ENCODE results near the gene TEF.

DNA sequence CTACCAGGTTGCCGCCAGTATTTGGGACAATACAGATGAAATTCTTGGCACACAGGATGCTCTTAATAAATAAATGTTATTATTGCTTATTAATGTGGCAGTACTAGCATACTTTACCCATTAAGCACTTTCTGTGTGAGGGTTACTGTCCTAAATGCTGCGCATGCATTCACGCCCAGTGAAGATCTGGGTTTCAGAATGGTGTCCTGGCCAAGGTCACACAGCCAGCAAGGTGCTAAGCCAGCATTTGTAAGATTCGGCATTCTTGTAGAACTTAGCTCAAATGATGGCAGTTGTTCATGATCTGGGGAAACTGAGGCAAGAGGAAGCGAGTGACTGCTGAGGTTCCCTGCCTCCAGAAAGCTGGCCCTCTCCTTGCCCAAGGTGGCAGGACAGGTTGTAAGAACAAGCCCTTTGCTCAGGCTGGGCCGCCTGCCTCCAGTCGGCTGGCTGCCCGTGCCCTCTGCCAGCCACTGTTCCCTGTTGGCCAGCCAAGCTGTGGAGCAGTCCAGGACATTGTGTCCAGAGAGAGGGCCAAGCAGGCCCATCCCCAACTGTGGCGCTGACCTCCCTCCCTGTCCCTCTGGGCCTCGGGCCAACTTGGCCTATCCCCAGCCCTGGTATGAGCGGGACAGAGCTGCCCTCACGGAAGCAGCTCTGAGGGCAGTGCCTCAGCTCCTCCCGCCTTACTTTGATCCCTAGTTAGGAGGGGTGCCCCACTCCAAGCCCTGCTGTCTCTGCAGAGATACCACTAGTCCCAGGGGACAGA is 36.1 kb downstream of the TEF start:
- TF ChIP-seq, protein P1, sequence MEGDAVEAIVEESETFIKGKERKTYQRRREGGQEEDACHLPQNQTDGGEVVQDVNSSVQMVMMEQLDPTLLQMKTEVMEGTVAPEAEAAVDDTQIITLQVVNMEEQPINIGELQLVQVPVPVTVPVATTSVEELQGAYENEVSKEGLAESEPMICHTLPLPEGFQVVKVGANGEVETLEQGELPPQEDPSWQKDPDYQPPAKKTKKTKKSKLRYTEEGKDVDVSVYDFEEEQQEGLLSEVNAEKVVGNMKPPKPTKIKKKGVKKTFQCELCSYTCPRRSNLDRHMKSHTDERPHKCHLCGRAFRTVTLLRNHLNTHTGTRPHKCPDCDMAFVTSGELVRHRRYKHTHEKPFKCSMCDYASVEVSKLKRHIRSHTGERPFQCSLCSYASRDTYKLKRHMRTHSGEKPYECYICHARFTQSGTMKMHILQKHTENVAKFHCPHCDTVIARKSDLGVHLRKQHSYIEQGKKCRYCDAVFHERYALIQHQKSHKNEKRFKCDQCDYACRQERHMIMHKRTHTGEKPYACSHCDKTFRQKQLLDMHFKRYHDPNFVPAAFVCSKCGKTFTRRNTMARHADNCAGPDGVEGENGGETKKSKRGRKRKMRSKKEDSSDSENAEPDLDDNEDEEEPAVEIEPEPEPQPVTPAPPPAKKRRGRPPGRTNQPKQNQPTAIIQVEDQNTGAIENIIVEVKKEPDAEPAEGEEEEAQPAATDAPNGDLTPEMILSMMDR (IDR thresholded peaks at IDR 0.05), result no peak
- TF ChIP-seq, protein P2, sequence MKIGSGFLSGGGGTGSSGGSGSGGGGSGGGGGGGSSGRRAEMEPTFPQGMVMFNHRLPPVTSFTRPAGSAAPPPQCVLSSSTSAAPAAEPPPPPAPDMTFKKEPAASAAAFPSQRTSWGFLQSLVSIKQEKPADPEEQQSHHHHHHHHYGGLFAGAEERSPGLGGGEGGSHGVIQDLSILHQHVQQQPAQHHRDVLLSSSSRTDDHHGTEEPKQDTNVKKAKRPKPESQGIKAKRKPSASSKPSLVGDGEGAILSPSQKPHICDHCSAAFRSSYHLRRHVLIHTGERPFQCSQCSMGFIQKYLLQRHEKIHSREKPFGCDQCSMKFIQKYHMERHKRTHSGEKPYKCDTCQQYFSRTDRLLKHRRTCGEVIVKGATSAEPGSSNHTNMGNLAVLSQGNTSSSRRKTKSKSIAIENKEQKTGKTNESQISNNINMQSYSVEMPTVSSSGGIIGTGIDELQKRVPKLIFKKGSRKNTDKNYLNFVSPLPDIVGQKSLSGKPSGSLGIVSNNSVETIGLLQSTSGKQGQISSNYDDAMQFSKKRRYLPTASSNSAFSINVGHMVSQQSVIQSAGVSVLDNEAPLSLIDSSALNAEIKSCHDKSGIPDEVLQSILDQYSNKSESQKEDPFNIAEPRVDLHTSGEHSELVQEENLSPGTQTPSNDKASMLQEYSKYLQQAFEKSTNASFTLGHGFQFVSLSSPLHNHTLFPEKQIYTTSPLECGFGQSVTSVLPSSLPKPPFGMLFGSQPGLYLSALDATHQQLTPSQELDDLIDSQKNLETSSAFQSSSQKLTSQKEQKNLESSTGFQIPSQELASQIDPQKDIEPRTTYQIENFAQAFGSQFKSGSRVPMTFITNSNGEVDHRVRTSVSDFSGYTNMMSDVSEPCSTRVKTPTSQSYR (CRISPR knock-in tag; IDR thresholded peaks at IDR 0.05), result no peak
- TF ChIP-seq TP53 (CRISPR knock-in tag; IDR thresholded peaks at IDR 0.05), result no peak
- TF ChIP-seq, protein P3, sequence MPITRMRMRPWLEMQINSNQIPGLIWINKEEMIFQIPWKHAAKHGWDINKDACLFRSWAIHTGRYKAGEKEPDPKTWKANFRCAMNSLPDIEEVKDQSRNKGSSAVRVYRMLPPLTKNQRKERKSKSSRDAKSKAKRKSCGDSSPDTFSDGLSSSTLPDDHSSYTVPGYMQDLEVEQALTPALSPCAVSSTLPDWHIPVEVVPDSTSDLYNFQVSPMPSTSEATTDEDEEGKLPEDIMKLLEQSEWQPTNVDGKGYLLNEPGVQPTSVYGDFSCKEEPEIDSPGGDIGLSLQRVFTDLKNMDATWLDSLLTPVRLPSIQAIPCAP (CRISPR knock-in tag; IDR thresholded peaks at IDR 0.05), result no peak
- no peak for TF ChIP-seq RELA (CRISPR knock-in tag; IDR thresholded peaks at IDR 0.05; ENCODE audit: borderline replicate concordance)
- TF ChIP-seq MXD4 (CRISPR knock-in tag; IDR thresholded peaks at IDR 0.05; ENCODE audit: borderline replicate concordance), result no peak

Data from WTC11 (cell line).